ENCODE data around the gene BRICD5.

Gene BRICD5

GRCh38 chr16:2163211-2163881 is 47.3 kb downstream of the BRICD5 start:
- no peak for DNase-seq (ENCODE audit: low spot score)

GRCh38 chr16:2162676-2163118 is 48.0 kb downstream of the BRICD5 start:
- no peak for DNase-seq (ENCODE audit: low spot score)

- DNase-seq (ENCODE audit: low spot score) = no peak
Measured at GRCh38 chr16:2161911-2162310, 48.8 kb downstream of the BRICD5 start.

GRCh38 chr16:2160915-2161551 is 49.6 kb downstream of the BRICD5 start:
- DNase-seq (ENCODE audit: low spot score) = peak; percentile 77

All from AG08396 (cell line).